Epithelial cell of esophagus (primary cell): Measurements from ENCODE around the gene RPS15.
"Not testable (repeated sequence)": the region's sequence is repeated elsewhere in the genome, so short reads cannot be mapped to it uniquely, and the experiment has no call there.

Source experiments
- DNase-seq: peaks from one replicate; pipeline ENCODE4 v3.0.0; 2010; ENCODE audit warnings: low read depth
- H3K4me3 ChIP-seq: 2 replicates; pipeline ENCODE4 v1.5.1; 2011; ENCODE audit warnings: mild to moderate bottlenecking, low read length, control low read depth
- CTCF ChIP-seq: IDR thresholded peaks from 2 replicates; pipeline ENCODE4 v1.5.1; 2011; ENCODE audit warnings: low read depth, mild to moderate bottlenecking, low read length, control low read depth, inconsistent platforms; ENCODE audit not compliant: insufficient read depth; ENCODE audit errors: missing control alignments

Gene RPS15

GRCh38 chr19:1472231-1473084, 34.3 kb downstream of the RPS15 start:
- no peak for TF ChIP-seq CTCF
- no peak overlapping the region for H3K4me3 ChIP-seq
- DNase-seq: no peak

GRCh38 chr19:1473085-1473851, 35.1 kb downstream of the RPS15 start:
- no peak for TF ChIP-seq CTCF
- H3K4me3 ChIP-seq: no peak overlapping the region

GRCh38 chr19:1474011-1474764, 36.0 kb downstream of the RPS15 start:
- no peak for TF ChIP-seq CTCF
- no peak overlapping the region for H3K4me3 ChIP-seq
- no peak for DNase-seq

More at GRCh38 chr19:1473085-1473851, 35.1 kb downstream of the RPS15 start:
- DNase-seq: no peak

GRCh38 chr19:1474765-1475351, 36.7 kb downstream of the RPS15 start:
- no peak for TF ChIP-seq CTCF
- no peak for DNase-seq
- no peak overlapping the region for H3K4me3 ChIP-seq

GRCh38 chr19:1475751-1476437, 37.7 kb downstream of the RPS15 start:
- no peak for TF ChIP-seq CTCF
- H3K4me3 ChIP-seq: no peak overlapping the region
- DNase-seq: no peak

GRCh38 chr19:1477056-1477455, 38.9 kb downstream of the RPS15 start:
- DNase-seq: peak; percentile 36
- H3K4me3 ChIP-seq: not testable (repeated sequence)
